Effector CD4-positive, alpha-beta T cell (primary cell): ENCODE data around the gene SPR. TPM values are rescaled to one million over a fixed set of nuclear protein-coding genes. Genes with fewer than 3 reads are reported as not detected.

ENCODE experiments used
- DNase-seq: peaks from one replicate; pipeline ENCODE4 v3.0.0-alpha.2; 2020
- total RNA-seq: gene quantifications from one replicate; lab custom pipeline; 2026; lab: John Stamatoyannopoulos, UW

The SPR gene
- not detected for total RNA-seq

GRCh38 chr2:72887032-72887739 is at the start of gene SPR:
TSS of gene SPR (plus strand) at chr2:72887408. CDS start at chr2:72887433, 25 bp downstream.
- DNase-seq, result peak; percentile 19

- DNase-seq, result no peak
Measured at GRCh38 chr2:72840066-72840465, 47.1 kb upstream of the SPR start.

- no peak for DNase-seq
Measured at GRCh38 chr2:72841462-72842125, 45.6 kb upstream of the SPR start.

- DNase-seq, result no peak
Measured at GRCh38 chr2:72843301-72843700, 43.9 kb upstream of the SPR start.

GRCh38 chr2:72846171-72847095 is 40.8 kb upstream of the SPR start:
- no peak for DNase-seq

- DNase-seq, result no peak
Measured at GRCh38 chr2:72847534-72848315, 39.5 kb upstream of the SPR start.

GRCh38 chr2:72848436-72849137 is 38.6 kb upstream of the SPR start:
- DNase-seq, result no peak

- no peak for DNase-seq
Measured at GRCh38 chr2:72849138-72849462, 38.1 kb upstream of the SPR start.

- no peak for DNase-seq
Measured at GRCh38 chr2:72851333-72851732, 35.9 kb upstream of the SPR start.

GRCh38 chr2:72859831-72860262 is 27.4 kb upstream of the SPR start:
- peak; percentile 44 for DNase-seq

GRCh38 chr2:72862239-72862988 is 24.8 kb upstream of the SPR start:
- peak; percentile 80 for DNase-seq

GRCh38 chr2:72863046-72863445 is 24.2 kb upstream of the SPR start:
- DNase-seq, result no peak

- no peak for DNase-seq
Measured at GRCh38 chr2:72864500-72864899, 22.7 kb upstream of the SPR start.

GRCh38 chr2:72871060-72871459 is 16.1 kb upstream of the SPR start:
- DNase-seq, result no peak

GRCh38 chr2:72871880-72872279 is 15.3 kb upstream of the SPR start:
- no peak for DNase-seq

GRCh38 chr2:72883356-72883962 is 3.7 kb upstream of the SPR start:
- no peak for DNase-seq

- DNase-seq, result no peak
Measured at GRCh38 chr2:72886505-72887031, 640 bp upstream of the SPR start.

GRCh38 chr2:72887740-72888437 is 681 bp downstream of the SPR start:
- DNase-seq, result peak; percentile 25

GRCh38 chr2:72888438-72889202 is 1.4 kb downstream of the SPR start:
- no peak for DNase-seq
